NCI-H2227 (cell line): ENCODE data around the gene PARD3B.

ENCODE experiments used
- DNase-seq: peaks from one replicate; lab custom pipeline; 2025; ENCODE audit not compliant: unreplicated experiment; lab: John Stamatoyannopoulos, UW

The PARD3B gene

DNA sequence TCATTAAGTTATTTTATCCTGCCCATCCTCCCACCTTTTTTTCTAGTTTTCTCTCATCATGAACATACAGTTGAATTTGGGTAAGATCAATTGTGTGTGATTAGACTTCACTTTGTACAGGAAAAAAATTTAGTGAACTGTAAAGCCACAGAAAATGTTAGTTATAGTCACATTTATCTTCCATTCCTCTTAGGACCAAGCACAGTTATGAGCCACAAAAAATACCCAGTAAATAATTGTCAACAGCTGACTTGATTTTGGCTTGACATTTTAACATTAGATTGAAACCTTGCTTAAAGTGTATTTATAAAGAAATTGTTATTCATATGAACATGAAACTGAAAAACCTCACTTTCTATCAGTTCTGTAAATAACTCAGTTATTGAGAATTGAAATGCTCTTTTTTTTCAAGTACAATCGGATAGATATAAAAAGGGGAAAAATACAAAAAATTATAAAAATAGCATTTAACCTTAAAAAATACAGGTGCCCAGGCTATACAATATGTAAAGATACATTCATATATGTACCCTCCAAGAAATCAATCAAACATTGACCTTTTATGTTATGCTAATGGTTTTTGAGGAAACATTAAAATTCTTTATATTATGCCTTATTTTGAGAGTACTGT lies 747.5 kb downstream of the PARD3B start:
- DNase-seq, result no peak

- no peak for DNase-seq
These were observed 748.3 kb downstream of the PARD3B start for GRCh38 chr2:205293559-205293958.

DNA sequence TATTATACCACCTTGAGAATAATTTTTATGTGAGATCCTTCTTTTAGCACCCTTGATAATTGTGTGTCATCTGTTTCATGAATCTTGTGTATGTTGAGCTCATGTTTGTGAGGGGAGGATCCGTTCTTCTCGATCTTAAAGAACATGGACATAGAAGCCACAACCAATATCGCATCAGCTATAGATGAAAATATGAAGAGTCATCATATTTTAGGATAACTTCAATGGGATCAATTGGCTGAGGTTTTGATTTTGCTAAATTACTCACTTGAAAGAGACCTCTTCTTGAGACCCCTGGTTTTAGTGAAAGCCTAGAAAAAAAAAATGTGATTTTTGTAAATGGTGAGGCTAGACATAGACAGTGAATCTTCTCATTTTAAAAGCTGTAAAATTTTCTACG lies 751.7 kb downstream of the PARD3B start:
- DNase-seq, result no peak

- DNase-seq, result no peak
These were observed 752.1 kb downstream of the PARD3B start for GRCh38 chr2:205297368-205297767.

DNA sequence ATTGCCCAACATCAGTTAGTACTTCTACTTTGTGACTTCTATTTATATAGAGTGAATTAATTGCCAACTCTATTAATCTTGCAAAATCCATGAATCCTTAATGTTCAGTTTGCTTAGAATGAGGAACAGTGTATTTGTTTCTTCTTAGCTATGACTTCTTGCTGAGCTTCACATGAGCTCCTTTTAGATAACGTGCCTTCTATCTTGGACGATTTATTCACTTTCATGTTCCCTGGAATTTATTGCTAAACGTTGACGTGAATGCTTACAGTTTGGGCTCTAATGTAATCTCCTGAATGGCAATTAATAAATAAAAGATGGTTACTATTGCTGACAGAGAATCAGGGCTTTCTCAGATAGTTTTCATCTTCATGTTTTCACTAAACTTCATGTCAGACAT lies 752.6 kb downstream of the PARD3B start:
- no peak for DNase-seq

GRCh38 chr2:205311201-205311600 lies 765.9 kb downstream of the PARD3B start:
- no peak for DNase-seq

DNA sequence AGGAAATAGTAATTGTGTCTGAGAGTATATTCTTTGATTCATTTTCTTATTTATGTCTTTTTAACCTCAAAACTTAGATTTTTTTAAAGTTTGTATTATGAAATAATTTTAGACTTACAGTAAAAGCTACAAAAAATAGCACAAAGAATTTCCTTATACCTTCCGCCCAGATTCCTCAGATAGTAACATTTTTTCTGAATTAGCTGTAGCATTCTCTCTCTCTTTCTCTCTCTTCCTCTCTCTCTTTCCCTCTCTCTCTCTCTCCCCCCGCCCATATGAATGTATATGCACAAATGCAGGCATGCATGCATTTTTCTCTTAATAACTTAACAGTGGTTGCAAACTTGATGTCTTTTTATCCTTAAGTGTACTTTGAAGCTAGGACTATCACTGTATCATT lies 776.0 kb downstream of the PARD3B start:
- DNase-seq, result no peak

DNA sequence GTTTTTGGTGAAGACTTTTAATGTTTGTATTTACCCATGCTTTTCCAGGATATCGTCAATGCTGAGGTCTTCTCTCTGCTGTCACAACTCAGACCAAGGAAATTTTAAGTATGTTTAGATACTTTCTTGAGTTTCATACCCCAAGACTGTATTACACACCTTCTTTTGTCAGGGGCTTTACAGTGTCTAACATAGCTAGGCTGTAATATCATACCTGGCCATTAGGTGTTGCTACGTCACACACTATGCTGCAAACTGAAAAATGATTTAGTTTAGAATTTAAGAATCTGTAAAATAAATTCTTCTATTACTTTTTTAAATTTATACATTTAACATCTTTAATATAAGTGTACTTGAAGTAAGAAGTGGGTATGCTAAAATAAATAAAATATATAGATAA lies 778.7 kb downstream of the PARD3B start:
- DNase-seq, result no peak

DNA sequence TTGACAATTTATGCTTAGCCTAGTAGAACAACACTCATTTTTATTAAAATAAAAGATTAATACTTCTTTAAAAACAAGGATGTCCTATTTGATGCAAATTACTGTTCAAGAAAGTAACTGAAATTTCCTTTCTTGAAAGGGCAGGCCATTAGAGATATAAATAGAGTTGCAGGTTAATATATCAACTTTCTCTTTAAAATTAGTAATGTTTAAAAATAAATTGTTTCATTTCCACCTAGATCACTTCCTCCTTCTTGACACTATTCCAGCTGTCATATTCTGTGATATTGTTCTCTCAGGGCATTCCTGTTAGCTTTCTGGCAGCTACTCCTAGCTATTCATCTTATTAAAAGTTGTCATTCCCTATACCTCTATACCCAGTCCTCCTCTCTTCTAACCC lies 779.1 kb downstream of the PARD3B start:
- DNase-seq, result no peak

GRCh38 chr2:205333351-205333750 lies 788.1 kb downstream of the PARD3B start:
- no peak for DNase-seq

- DNase-seq, result no peak
These were observed 792.0 kb downstream of the PARD3B start for GRCh38 chr2:205337274-205337673.

DNA sequence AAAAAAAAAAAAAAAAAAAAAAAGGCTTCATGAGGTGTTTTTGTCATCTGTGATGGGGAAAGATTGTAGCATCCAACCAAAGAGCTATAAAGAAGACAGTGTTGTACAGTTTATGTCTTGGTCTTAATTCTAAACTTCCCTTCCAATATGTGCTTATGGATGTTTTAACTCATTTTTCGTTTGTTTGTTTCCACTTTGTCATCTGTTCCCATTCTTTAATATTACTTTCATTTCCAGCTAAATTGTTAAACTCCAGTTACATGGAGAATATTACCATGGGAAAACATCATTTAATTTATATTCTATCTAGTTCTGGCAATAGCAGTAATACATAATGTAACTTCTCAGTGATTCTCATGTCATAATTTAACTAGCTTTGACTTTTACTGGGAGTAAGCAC lies 792.9 kb downstream of the PARD3B start:
- DNase-seq, result no peak

- DNase-seq, result no peak
These were observed 797.8 kb downstream of the PARD3B start for GRCh38 chr2:205343103-205343502.

DNA sequence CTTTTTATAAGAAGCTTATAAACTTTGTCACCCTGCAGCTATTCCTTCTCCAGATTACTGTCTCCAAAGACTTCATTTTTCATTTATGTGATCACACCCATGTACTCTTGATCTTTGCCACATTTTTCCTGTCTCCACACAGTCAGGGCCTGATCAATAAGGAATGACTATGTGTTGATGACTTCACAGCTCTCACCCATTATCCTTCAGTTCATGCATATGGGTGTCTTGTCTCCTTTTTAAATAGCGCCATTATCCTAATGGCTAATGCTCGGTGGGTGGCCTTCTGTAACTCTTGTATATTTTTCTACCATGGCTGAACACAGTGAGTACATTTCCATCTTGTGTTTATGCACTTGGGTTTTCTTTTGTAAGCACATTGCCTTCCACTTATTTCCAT lies 801.4 kb downstream of the PARD3B start:
- no peak for DNase-seq

GRCh38 chr2:205347899-205348298 lies 802.6 kb downstream of the PARD3B start:
- DNase-seq, result no peak

GRCh38 chr2:205352094-205352493 lies 806.8 kb downstream of the PARD3B start:
- DNase-seq, result no peak

DNA sequence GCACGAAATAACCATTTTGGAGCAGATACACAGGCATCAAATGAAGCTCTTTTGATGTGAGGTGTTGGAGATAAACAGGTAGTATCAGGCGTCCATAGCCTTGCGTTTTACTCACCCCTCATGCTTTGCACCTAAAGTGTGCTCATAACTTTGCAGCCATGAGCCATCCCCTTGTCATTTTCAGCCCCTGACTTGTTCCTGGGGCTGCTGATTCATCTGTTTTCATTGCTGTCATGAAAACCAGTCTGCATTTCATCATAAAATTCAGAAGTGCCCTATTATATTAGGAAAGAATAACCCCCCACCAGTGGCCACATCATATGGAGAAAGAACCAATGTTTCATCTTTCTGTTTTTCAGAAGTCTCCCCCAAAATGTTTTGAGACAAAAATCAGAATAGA lies 807.3 kb downstream of the PARD3B start:
- DNase-seq, result no peak

DNA sequence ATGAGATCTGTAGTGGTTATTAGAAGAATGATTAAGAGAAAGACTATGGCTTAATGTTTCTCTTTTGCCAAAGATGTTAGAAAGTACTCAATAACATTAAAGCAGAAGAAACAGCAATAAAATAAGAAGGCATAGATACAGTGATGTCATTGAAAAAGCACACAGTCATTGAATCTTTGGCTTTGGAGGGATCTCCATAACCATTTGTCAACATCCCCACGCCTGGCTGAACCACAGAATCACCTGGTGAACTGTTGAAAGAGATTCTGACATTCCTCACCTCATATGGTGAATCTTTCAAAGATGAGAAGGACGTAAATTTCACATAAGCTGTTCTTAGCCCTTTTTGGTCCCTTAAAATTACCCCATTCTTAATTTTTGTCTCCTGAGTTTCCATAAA lies 812.5 kb downstream of the PARD3B start:
- DNase-seq, result no peak

- DNase-seq, result no peak
These were observed 813.1 kb downstream of the PARD3B start for GRCh38 chr2:205358351-205358815.

DNA sequence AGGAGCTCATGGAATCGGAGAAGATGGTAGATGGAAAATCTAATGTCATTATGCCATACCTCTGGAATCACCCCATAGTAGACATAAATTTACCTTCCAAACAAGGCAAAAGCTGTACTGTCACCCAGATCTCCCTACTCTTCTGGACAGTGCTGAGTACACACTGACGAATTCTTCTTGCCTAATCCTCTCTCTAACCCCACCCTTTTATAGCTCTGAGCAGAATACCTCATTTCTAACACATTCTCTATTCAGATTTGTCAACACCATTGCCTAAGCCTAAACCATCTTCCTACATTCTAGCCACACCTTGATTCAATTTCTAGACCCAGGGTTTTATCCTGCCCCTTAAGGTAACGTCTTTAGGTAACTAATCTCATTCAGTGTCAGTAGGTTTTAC lies 816.0 kb downstream of the PARD3B start:
- no peak for DNase-seq

DNA sequence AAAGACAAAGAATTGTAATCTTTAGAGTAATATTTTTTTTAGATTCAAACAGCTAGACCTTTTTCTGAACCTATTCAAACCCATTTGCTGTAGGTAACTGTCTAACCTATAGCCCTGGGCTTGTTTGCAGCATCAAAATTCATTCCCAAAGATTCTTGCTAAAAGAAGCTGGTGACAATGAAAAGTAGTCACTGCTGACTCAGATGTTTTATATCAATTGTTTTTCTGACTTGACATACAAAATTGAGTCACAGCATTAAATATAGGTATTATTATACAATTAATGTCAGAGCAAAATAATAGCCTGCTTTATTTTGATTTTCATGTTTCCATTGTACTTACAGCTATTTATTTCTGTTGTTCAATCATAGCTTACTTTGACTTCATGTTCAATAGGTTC lies 816.7 kb downstream of the PARD3B start:
- DNase-seq, result no peak

GRCh38 chr2:205364261-205364660 lies 819.0 kb downstream of the PARD3B start:
- DNase-seq, result peak; percentile 57

DNA sequence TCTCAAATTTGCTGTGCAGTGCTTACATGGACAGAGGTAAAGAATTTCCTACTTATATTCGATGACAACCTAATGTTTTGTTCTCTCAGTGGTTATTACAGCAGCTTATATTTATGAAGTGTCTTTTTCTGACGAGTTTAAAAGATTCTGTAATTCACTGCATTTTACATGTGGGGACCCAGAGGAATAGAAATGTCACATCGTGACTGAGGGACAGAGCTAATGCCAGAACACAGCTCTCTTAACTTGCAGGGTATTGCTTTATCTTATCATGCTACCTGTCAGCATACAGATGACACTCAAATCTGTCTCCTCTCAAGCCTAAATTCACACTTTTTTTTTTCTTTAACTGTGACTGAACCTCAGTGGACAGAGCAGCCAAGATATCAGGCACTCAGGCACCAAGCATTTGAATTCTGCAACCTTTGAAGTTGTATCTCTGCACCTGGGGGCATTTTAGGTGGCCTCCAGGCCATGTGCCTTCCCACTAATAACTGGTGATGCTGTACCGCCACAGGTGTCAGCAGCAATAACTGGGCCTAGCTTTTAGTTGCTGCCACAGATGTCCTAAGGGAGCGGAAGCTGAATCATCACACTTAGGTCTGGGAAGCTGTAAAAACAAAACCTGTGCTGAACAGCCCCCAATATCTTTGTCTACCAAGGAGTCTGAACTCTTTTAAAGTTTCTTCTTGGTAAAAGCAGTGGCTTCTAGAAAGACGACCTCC lies 821.2 kb downstream of the PARD3B start:
- DNase-seq, result no peak
